GM10266 (cell line): ENCODE data around the gene RNF227.
A peak's percentile ranks its signal among the peaks of the same experiment; 100 is the strongest.

Experiments used
- DNase-seq: peaks from one replicate; pipeline ENCODE4 v3.0.0; 2012; ENCODE audit errors: extremely low spot score
- CTCF ChIP-seq: IDR thresholded peaks from 2 replicates; pipeline ENCODE4 v1.5.1; 2012; ENCODE audit warnings: mild to moderate bottlenecking, low read depth; ENCODE audit not compliant: control insufficient read depth, insufficient read depth; ENCODE audit errors: missing control alignments

RNF227 gene

DNA sequence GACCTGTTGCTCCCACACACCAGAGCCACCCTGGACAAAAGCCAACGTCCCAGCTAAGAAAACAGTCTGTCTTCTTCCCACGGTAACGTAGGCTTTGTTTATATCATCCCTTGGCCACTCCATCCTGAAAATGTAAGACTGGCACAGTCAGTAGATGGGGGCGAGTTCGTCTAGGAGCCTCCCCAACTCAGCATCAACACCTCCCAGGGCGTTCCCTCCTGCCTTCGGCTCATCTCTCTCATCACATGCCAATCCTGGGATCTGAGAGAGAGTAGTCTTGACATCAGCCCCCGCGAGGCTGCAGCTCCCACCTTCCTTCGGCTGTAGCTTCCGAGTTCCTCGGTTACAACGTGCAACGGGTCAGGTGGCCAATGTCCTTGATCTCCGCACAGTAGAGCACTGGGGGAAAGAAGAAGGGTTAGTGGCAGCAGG, 894 bp downstream of the RNF227 start:
- DNase-seq, result peak; percentile 61
- TF ChIP-seq CTCF, result no peak

GRCh38 chr17:7912927-7913524, 3.1 kb downstream of the RNF227 start:
- peak; percentile 85 for DNase-seq
- peak; percentile 78 for TF ChIP-seq CTCF

DNA sequence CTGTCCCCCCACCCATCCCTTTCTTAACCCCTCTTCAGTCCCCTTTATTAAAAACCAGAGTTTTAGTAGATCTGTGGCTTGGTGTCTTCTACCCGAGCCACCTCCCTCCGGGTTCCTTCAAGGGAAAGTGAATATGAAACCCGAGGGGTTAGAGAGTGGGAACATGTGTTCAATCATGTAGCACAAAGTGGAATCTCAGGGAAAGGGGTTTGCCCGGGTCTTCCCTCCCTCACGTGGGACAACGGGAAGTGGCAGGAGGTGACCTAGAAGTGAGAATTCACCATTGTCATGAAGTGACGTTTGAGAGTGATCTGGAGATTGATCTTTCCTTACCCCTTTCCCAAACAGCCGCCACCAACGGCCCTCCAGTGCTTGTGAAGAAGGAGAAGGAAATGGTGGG, 5.0 kb downstream of the RNF227 start:
- no peak for DNase-seq
- TF ChIP-seq CTCF, result no peak

DNA sequence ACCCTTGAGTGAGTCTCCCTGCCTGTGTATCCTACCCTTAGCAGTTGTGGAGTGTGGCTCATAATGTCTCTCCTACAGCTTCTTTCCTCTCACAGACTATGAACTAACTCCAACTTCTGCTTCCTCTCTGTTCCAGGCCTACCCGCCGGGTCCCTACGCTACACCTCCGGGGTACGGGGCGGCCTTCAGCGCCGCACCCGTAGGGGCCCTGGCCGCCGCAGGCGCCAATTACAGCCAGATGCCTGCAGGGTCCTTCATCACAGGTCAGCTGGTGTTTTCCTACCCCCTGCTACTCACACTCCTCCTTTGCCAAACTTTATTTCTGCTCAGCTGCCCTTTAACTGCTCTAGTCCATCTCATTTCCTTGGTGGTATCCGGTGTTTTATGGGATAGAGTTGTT, 5.4 kb downstream of the RNF227 start:
- no peak for DNase-seq
- TF ChIP-seq CTCF, result no peak

GRCh38 chr17:7910281-7910680, 5.8 kb downstream of the RNF227 start:
- TF ChIP-seq CTCF, result no peak
- no peak for DNase-seq

- TF ChIP-seq CTCF, result no peak
- DNase-seq, result no peak
These were observed 7.0 kb downstream of the RNF227 start for GRCh38 chr17:7909089-7909488.

DNA sequence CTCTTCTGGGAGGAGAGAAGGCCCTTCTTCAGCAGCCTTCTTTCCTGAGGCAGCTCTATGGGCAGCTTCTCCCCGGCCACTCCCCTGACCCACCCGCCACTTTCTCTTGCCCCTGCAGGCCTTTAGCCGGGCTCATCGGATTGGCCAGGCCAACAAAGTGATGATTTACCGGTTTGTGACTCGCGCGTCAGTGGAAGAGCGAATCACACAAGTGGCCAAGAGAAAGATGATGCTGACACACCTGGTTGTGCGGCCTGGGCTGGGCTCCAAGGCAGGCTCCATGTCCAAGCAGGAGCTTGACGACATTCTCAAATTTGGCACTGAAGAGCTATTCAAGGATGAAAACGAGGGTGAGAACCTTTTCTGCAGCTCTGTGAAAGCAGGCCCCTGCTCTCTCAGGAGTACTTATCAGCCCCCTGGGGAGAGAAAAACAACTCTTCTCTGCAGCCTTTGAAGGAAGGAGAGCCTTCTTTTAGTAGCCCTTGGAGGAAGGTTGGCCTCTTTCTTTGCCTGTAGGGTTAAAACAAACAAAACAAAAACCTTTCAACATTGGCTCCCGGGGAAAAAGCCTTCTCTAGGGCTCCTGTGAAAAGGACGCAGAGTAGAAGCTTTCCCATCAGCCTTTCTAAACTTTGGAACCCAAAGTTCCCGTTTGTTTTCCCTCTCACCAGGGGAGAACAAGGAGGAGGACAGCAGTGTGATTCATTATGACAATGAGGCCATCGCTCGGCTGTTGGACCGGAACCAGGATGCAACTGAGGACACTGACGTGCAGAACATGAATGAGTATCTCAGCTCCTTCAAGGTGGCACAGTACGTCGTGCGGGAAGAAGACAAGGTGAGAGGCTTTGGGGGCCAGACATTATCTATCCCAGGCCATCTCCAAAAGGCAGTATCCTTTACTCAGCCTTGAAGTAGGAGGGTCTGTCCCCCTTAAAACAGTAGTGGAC, 12.7 kb downstream of the RNF227 start:
- no peak for DNase-seq
- TF ChIP-seq CTCF, result no peak
